HUES48 (cell line): ENCODE results near the gene ADGRL3.

ENCODE experiments used
- H3K27ac ChIP-seq: one replicate; pipeline ENCODE4 v1.7.0; 2013; ENCODE audit warnings: low read depth, low read length, inconsistent platforms
- H3K27me3 ChIP-seq: 2 replicates; pipeline ENCODE4 v1.6.1; 2013; ENCODE audit warnings: mild to moderate bottlenecking, low read length; ENCODE audit not compliant: control insufficient read depth, insufficient read depth
- H3K36me3 ChIP-seq: 2 replicates; pipeline ENCODE4 v1.6.1; 2013; ENCODE audit warnings: low read length; ENCODE audit not compliant: control insufficient read depth, insufficient read depth
- H3K4me1 ChIP-seq: 2 replicates; pipeline ENCODE4 v1.6.1; 2013; ENCODE audit warnings: mild to moderate bottlenecking, low read length; ENCODE audit not compliant: control insufficient read depth, insufficient read depth
- H3K4me3 ChIP-seq: 2 replicates; pipeline ENCODE4 v1.5.1; 2013; ENCODE audit warnings: mild to moderate bottlenecking, low read depth, low read length
- H3K9ac ChIP-seq: 2 replicates; pipeline ENCODE4 v1.6.1; 2013; ENCODE audit warnings: mild to moderate bottlenecking, low read depth, low read length, moderate library complexity
- H3K9me3 ChIP-seq: 2 replicates; pipeline ENCODE4 v1.6.1; 2013; ENCODE audit warnings: low read length; ENCODE audit not compliant: control insufficient read depth, insufficient read depth

The ADGRL3 gene

GRCh38 chr4:61995717-61996340, 795.7 kb downstream of the ADGRL3 start:
- no peaks in the 10 kb centered on the region for H3K36me3 ChIP-seq
- peaks cover 17% of the 10 kb centered on the region for H3K4me1 ChIP-seq
- H3K27me3 ChIP-seq, result no peaks in the 10 kb centered on the region
- H3K9me3 ChIP-seq, result no peaks in the 10 kb centered on the region
- no peak overlapping the region for H3K27ac ChIP-seq
- no peak overlapping the region for H3K9ac ChIP-seq
- no peak overlapping the region for H3K4me3 ChIP-seq

DNA sequence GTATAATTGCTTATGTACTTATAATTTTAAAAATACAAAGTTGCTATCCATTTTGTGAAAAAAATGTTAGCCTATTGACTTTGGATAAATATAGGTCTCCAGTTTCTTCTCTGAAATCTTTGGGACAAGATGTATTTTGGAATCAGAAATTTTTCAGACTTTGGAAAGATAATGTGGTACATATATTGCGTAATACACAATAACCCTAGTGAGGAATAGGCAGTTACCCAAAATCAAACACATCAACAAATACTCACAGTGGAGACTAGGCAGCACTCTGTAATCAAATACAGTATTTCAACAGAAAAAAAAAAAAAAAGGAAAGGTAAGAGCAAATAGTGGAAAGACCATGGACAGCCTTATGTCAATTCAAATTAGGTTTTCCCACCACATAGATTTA, 796.8 kb downstream of the ADGRL3 start:
- Histone ChIP-seq H3K9me3 (no peaks in the 10 kb centered on the region), H3K4me3 (no peak overlapping the region), H3K4me1 (peaks cover 19% of the 10 kb centered on the region), H3K27ac (no peak overlapping the region), H3K36me3 (no peaks in the 10 kb centered on the region), H3K27me3 (no peaks in the 10 kb centered on the region), H3K9ac (no peak overlapping the region)

DNA sequence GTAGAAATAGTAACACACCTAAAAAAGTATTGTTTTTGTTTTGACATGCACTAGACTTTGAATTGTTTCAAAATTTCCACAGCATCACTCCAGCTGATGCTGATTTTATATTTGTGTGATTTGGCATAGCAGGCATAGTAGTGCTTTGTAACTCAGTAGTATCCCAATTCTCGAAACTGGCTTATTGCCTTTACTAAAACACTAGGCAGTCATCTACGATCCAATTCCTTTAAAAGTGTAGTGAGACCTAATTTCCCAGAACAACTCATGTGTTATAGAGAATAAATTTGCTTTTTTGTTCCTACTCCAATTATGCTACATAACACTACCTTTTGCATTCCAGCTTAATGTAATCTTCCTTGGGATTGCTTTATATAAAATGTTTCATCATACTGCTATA, 797.7 kb downstream of the ADGRL3 start:
- peaks cover 12% of the 10 kb centered on the region for H3K4me1 ChIP-seq
- H3K4me3 ChIP-seq, result no peak overlapping the region
- no peaks in the 10 kb centered on the region for H3K36me3 ChIP-seq
- no peaks in the 10 kb centered on the region for H3K27me3 ChIP-seq
- H3K9me3 ChIP-seq, result no peaks in the 10 kb centered on the region
- no peak overlapping the region for H3K9ac ChIP-seq
- no peak overlapping the region for H3K27ac ChIP-seq

DNA sequence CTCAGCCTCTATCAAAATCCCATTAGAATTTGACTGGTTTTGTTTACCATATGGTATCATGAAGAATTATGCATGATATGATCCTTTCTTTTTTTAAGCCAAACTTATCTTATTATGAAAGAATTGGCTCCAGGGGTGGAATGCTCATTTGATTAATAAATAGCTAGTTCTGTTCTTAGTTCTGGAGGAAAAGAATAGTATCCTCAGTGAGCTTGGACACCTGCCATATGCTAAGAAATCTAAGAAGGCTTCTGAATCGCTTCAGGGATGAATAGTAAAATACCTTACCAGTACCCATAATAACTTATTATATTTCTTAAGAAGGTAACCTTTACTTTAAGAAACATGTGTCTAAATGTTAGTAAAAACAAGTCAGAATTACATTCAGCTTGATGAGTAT, 803.6 kb downstream of the ADGRL3 start:
- Histone ChIP-seq H3K27me3 (no peaks in the 10 kb centered on the region), H3K4me1 (peaks cover 17% of the 10 kb centered on the region), H3K27ac (no peak overlapping the region), H3K36me3 (no peaks in the 10 kb centered on the region), H3K9me3 (no peaks in the 10 kb centered on the region), H3K9ac (no peak overlapping the region), H3K4me3 (no peak overlapping the region)

GRCh38 chr4:62004881-62005280, 804.8 kb downstream of the ADGRL3 start:
- no peak overlapping the region for H3K4me3 ChIP-seq
- no peak overlapping the region for H3K9ac ChIP-seq
- peaks cover 17% of the 10 kb centered on the region for H3K4me1 ChIP-seq
- no peaks in the 10 kb centered on the region for H3K27me3 ChIP-seq
- H3K36me3 ChIP-seq, result no peaks in the 10 kb centered on the region
- H3K9me3 ChIP-seq, result no peaks in the 10 kb centered on the region
- no peak overlapping the region for H3K27ac ChIP-seq

DNA sequence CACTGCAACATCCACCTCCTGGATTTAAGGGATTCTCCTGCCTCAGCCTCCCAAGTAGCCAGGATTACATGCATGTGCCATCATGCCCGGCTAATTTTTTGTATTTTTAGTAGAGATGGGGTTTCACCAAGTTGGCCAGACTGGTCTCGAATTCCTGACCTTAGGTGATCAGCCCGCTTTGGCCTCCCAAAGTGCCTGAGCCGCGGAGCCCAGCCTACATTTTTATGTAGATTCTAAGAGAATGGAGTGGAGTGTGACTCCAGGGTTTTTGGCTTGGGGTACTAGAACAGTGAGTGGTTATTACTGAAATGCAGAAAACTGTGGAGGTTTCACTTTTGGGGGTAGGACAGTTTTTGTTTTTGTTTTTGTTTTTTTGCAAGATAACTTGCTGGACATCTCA, 806.0 kb downstream of the ADGRL3 start:
- no peak overlapping the region for H3K9ac ChIP-seq
- peaks cover 17% of the 10 kb centered on the region for H3K4me1 ChIP-seq
- no peak overlapping the region for H3K4me3 ChIP-seq
- no peaks in the 10 kb centered on the region for H3K36me3 ChIP-seq
- H3K9me3 ChIP-seq, result no peaks in the 10 kb centered on the region
- no peaks in the 10 kb centered on the region for H3K27me3 ChIP-seq
- H3K27ac ChIP-seq, result no peak overlapping the region

DNA sequence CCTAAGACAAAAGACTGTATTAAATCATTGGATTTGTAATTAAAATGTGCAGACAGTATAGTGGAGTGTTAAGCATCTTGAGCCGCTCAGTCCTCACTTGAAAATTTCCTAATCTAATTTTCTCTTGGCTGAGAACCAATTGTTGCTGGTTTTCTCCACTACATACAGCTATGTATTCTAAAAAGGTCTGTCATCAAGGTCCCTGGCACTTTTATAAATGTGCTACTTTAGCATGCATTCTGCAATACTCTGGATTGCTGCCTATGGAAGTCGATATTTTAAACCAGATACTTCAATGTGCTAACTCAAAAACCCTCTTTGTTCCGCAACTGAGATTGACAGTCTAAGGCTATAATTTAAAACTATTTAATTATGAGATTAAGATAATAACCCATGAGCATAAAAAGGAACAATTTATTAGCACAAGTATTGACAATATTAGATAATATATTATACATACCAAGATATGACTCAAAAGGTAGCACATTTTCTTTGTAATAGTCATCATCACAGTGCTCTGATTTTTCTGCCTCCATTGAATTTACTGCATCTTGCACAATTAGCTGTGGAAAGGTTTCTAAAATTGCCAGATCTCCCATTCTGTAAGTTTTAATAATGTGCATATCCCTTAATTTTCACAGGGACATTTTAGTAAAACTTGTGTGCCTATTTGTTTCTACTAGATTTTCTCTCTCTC, 815.1 kb downstream of the ADGRL3 start:
- H3K9ac ChIP-seq, result no peak overlapping the region
- no peaks in the 10 kb centered on the region for H3K9me3 ChIP-seq
- H3K36me3 ChIP-seq, result no peaks in the 10 kb centered on the region
- H3K4me3 ChIP-seq, result no peak overlapping the region
- H3K4me1 ChIP-seq, result no peaks in the 10 kb centered on the region
- no peak overlapping the region for H3K27ac ChIP-seq
- no peaks in the 10 kb centered on the region for H3K27me3 ChIP-seq

DNA sequence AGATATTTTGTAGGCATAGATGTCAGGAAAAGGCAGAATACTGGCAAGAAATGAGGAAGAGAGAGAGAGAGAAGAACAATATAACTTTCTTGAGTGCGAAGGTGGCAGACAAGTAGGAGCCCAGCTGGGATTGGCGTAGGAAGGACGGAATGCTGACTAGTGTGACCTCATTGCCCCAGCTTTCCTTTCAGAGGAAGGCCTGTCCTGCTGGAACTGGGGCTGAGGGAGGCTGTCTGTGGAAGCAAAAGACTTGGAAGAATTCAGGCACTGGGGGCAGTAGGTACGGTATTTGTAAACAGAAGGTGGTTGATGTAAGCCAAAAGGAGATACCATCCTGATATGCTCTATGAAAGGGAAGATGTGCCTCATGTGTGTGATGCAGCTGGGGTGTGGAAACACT, 818.4 kb downstream of the ADGRL3 start:
- Histone ChIP-seq H3K9ac (no peak overlapping the region), H3K9me3 (no peaks in the 10 kb centered on the region), H3K27ac (no peak overlapping the region), H3K4me3 (no peak overlapping the region), H3K4me1 (no peaks in the 10 kb centered on the region), H3K27me3 (no peaks in the 10 kb centered on the region), H3K36me3 (no peaks in the 10 kb centered on the region)

DNA sequence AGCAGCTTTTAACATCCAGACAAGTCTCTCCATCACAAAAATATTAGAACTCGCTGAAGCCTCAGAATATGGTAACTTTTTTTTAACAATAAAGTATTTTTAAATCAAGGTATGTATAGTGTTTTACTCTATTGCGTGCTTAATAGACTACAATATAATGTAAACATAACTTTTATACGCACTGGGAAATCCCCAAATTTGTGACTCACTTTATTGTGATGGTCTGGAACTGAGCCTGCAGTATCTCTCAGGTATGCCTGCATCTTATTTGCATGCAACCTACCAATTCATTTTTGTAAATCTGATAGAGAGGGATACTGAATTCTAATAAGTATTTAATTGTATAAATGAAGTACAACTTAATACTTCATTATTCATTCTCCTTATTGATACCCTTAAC, 823.5 kb downstream of the ADGRL3 start:
- Histone ChIP-seq H3K4me1 (no peaks in the 10 kb centered on the region), H3K9ac (no peak overlapping the region), H3K36me3 (no peaks in the 10 kb centered on the region), H3K27me3 (no peaks in the 10 kb centered on the region), H3K4me3 (no peak overlapping the region), H3K9me3 (no peaks in the 10 kb centered on the region), H3K27ac (no peak overlapping the region)

DNA sequence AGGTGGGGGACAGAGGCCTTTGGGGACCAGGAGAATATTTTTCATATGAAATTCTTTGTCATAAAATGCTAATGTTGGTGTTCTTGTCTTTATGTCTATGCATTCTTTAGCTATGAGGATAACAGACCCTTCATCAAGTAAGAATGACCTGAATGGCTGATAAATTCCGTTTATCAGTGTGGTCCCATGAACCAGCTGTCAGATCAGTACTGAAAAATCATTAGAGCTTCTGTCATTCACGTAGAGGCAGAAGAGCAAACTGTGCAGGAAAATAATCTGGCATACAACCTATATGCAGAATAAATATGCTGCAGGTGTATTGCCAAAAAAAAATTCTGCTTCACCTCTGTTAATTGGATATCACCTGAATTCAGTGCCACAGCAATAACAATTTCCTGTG, 828.6 kb downstream of the ADGRL3 start:
- H3K4me1 ChIP-seq, result no peaks in the 10 kb centered on the region
- no peaks in the 10 kb centered on the region for H3K9me3 ChIP-seq
- H3K27ac ChIP-seq, result no peak overlapping the region
- no peaks in the 10 kb centered on the region for H3K36me3 ChIP-seq
- H3K27me3 ChIP-seq, result no peaks in the 10 kb centered on the region
- H3K4me3 ChIP-seq, result no peak overlapping the region
- H3K9ac ChIP-seq, result no peak overlapping the region

DNA sequence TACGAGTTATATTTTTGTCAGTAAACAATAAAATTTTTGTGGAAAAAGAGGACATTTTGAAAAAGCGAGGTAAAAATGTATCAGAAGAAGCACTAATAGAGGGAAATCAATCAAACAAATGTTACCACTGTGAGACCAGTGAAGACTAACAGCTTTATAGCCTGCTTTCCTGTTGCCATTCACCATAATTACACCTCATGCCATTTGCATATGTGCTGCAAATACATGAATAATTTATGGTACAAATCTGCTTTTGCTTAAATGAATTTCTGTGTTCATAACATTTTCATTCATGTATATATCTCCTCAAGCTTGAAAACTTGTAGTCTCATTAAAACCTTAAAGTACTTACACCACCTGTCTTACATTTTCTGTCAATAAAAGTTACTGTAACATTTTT, 830.8 kb downstream of the ADGRL3 start:
- no peaks in the 10 kb centered on the region for H3K9me3 ChIP-seq
- H3K36me3 ChIP-seq, result no peaks in the 10 kb centered on the region
- no peak overlapping the region for H3K27ac ChIP-seq
- H3K27me3 ChIP-seq, result no peaks in the 10 kb centered on the region
- no peak overlapping the region for H3K9ac ChIP-seq
- H3K4me3 ChIP-seq, result no peak overlapping the region
- no peaks in the 10 kb centered on the region for H3K4me1 ChIP-seq
